GM20431 (cell line): ENCODE results near the gene HES4.
"Not testable (repeated sequence)": the region's sequence is repeated elsewhere in the genome, so short reads cannot be mapped to it uniquely, and the experiment has no call there.

Experiments used
- in situ Hi-C: fragments of 300-500 bp; cut with MseI, MboI; formaldehyde crosslinking; loops from one replicate; pipeline ENCODE4 v1.15.0; 2020; ENCODE audit warnings: low sequenced_read_pairs; ENCODE audit not compliant: unreplicated experiment

Gene HES4

DNA sequence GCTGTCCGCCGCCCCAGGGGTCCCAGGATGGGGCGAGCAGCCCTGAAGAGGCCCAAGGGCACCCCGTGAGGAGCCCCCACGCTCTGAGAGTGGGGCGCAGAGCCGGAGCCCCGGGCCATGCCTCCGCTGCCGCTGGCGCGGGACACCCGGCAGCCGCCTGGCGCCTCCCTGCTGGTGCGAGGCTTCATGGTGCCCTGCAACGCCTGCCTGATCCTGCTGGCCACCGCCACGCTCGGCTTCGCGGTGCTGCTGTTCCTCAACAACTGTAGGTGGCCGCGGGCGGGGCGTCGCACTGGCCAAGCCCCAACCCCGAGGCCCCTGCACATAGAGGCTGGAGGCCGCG, 34.5 kb upstream of the HES4 start:
- in situ Hi-C loops: no loop called here

DNA sequence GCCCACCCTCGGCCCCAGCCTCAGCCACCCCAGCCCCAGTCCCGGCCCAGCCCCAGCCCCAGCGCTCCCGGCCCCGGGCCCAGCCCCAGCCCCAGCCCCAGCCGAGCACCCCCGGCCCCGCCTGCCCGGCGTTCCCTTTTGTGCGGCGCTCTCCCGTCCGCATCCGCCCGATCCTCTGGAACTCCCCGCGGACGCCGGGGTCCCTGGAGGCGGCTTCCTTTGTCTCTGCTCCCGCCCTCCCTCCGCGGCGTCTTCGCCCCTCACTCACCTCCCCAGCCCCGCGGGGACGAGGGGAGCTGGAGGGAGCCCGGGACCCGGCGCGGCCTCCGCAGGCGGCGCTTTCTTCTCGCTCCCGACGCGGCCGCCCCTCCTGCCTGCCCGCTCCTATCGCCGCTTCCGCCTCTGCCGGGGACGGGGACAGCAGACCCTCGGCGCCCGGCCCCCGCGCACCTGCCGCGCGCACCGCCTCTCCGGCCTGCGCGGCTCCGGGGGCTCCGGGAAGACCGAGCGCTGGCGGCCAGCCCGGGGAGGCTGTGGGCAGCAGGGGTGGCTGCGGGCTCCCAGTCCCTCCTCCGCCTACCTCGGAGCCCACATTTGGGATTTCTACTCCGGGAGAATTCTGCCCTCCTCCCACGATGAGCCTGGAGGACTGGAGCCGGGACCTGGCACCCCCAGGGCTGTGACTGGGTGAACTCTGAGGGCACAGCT, 34.0 kb upstream of the HES4 start:
- in situ Hi-C loops: no loop called here

DNA sequence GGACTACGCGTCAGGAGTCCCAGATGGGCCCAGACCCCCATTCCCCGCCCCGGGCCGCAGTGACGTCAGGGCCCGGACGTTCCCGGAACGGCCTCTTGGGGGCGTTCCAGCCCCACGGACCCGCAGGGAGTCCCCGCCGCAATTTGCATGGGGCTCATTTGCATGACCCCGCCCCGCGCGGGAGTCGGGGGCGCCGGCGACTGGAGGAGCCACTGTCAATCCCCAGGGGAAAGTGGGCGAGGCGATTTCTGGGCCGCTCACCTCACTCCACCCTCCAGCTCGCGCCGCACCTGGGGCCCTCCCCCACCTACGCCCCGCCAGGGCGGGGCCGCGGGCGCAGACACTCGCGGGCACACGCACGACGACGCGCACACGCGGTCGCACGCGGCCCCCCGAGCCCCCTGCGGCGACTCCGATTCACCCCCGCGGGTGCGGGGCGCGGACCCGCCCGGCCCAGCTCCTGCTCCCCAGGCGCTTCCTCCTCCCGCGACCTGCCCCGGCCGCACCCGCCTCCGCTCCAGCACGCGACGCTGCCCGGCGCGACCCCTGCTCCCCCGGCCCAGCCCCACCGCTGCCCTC, 33.2 kb upstream of the HES4 start:
- in situ Hi-C loops: no loop called here

DNA sequence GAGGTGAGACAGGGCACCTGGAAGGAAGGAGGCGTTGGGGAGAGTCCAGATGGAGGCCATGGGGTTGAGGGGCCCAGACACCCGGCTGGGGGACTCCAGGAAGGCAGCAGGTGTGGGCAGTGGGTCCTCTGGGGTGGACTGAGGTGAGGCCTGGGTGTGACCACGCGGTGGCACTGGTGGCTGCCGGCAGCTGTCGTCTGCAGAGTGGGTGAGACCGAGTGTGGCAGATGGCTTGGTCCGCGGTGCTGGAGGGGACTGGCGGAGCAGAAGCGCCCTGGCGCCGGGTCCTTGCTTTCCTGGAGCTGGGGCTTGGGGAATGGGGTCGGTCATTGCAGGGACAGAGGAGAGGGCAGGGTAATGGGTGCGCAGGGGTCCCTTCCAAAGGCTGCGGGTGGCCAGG, 32.5 kb upstream of the HES4 start:
- in situ Hi-C loops: no loop called here

DNA sequence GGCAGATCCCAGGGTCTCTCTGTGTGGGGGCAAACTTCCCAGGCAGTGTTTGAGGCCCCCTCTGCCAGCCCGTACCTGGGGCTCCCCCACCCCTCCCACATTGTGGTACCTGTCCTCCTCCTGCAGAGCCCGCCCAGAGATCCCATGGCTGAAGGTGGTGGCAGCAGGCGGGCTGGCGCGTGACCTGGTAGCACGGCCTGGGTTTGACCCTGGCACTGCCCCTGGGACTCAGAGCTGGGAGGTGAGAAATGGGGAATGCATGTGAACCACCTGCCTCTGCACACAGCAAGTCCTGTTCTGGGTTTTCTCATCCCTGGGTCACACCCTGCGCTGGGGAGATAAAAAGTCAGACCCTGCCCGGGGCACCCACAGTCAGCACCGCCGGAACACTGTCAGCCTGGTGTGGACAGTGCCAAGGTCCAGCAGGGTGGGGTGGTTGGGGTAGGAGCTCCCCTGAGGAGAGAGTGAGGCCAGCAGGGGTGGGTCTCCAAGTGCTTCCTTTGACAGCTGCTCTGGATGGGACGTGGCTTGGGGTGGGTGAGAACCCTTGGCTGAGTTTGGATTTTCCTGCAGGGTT, 31.9 kb upstream of the HES4 start:
- in situ Hi-C loops: no loop called here

DNA sequence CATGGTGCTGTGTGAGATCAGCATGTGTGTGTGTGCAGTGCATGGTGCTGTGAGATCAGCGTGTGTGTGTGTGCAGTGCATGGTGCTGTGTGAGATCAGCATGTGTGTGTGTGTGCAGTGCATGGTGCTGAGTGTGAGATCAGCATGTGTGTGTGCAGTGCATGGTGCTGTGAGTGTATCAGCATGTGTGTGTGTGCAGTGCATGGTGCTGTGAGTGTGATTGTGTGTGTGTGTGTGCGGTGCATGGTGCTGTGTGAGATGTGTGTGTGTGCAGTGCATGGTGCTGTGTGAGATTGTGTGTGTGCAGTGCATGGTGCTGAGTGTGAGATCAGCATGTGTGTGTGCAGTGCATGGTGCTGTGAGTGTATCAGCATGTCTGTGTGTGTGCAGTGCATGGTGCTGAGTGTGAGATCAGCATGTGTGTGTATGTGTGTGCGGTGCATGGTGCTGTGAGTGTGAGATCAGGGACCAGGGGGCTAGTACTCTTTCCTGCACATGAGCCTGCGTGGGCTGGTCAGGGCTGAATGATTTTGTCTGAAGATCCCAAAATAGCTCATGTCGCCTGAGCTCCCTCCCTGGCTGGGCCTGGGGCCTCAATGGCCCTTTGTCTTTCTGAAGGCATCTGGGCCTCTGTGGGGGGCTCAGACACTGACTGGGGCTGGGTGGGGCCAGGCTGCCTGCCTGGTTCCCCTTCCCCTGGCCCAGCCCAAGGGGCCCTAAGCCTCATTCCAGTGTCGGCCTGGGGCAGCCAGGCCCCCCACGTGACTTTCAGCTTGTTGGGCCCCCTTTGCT, 31.2 kb upstream of the HES4 start:
- in situ Hi-C loops: not testable (repeated sequence)

DNA sequence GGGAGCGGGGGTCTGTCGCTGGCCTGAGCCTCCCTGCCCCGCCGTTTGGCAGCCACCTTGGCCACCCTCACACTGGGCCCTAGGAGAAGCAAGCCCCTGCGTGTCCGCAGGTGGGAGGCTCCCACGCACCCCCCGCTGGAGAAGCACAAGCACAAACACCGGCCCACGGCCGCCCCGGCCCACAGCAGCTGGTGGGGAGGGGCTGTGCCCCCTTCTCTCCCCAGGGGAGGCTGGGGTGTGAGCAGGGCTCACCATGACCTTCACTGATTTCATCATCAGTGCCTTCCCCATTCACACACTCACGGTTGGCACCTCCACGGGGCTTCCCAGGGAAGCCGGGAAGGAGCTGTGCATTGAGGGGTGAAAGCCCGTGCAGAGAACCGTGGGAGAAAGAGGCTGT, 27.9 kb upstream of the HES4 start:
- in situ Hi-C loops: no loop called here

DNA sequence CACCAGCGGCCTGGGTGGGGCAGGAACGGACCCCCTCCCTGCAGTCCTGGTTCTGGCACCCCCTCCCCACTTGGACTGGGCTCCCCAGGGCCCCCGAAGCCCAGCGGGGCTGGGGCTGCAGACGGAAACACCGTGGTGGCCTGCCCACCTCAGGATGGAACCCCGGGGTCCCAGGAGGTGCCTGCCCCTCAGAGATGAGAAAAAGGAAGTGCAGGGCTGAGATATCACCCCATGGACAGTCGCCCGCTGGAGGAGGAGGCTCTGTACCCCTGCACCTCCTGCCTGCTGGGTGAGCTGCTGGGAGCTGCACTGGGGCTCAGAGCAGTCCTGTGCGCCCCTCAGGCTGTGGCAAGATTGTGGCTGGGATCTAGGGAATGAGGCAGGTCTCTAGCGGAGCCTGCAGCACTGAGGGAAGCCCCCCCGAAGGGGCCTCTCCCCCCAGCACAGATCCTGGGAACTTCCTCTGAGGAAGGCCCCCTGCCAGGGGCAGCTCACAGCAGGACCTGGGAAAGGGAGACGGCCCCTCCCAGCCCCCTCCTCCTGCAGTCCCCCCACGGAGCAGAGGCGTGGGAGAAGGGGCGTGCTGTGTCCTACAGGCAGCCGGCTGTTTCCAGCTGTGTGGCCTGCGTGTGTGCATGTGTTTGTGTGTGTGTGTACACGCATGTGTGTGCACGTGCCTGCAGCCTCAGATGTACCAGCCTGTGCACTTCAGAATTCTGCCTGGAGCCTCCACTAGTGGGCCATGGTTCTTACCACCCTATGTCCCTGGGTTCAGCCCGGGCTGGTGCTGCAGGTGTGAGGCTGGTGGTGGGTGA, 26.9 kb upstream of the HES4 start:
- in situ Hi-C loops: no loop called here

DNA sequence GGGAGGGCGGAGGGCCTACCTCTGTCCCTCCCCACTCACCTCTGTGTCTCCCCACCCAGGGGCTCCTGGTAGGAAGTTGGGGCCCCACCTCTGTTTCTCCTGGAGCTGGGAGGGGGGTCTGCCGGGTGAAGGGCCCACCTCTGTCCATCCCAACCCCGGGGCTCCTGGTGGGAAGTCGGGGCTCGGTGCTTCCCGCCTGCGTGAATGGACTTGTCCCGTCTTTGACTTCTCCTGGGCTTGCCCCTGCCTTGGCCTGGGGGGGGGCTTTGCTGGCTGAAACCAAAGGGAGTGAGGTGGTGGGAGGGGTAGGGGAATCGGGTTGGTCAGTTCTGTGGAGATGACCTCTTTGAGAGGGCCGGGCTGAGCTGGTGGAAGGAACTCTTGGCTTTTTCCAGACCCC, 25.8 kb upstream of the HES4 start:
- in situ Hi-C loops: no loop called here

DNA sequence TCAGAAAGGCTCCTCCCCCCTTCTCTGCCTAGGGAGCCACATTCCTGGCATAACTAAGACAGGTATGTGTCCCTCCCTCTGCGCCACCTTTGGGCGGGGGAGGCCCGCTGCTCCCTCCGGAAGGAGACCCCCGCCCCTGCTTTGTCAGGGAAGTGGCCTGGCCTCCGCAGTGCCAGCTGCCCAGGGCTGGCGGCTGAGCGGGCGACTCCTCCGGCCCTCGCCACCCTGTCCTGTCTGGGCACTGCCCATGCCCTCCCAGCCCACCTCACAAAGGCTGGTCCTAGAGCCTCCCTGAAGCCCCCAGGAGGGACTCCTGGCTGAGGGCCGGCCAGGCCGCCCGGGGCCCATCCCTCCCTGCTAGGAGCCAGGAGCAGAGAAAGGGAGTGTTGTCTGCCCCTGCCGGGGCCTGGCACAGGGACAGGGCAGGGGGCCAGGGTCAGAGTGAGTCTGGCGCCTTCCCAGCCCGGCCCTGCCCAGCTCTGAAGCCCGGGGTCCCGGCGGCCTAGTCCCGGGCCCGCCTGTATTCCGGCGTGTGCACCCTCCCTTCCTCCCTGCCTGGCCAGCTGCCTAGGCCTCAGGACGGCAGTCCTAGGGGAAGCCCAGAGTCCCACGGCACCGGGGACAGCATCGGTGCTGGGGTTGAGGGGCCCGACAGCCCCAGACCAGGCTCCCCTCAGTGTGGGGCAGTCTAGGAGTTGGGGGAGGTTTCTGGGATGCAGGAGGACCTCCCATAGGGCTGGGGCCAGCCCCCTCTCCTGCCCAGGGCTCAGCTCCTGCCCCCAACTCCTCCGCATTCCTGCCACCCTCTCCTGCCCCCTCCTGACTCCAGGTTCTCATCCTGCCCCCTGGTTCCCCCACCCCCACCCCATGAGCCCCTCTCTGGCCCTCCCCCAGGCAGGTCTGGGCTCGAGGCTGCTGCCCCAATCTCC, 25.1 kb upstream of the HES4 start:
- in situ Hi-C loops: no loop called here

DNA sequence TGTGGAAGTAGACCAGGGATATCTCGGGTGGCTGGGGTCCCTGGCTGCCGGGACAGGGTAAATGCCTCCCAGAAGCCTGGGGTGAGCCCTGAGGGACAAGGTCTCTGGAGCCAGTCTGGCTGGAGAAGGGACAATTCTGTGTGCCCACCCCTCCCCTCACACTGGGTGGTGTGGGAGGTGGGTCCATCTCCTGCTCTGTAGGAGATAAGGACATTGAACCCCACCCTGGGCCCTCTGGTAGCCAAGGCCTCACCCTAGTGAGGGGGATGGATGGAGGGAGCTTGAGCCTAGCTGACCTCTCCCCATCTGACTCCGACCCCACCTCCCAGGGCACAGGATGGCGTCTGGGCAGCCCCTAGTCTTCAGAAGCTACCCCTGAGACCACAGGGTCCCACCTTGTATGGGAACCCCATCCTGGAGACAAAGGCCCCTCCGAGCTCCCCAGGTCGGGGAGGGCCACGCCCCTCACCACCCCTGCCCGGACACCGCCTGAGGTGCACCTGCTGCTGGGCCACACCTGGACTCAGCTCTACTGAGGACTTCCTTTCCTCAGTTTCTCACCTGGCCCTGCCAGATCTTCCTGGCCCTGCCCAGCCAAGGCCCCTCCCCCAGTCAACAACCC, 24.4 kb upstream of the HES4 start:
- in situ Hi-C loops: no loop called here

DNA sequence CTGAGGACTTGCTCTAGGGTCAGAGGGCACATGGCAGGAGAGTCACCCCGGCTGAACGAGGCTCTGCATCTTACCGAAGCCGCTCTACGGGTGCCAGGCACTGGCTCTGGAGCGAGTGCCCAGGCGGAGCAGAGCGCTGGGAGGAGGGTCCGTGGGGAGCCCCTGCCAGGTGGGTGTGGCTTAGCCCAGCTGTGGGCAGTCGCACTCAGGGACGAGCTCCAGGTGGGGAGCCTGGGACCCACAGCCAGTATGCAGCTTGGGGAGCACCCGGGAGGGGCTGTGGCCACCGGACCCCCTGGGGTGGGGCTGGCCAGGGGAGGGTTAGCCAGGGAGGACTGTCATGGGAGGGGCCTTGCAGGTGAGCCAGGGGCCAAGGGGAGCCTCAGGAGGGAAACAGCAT, 23.8 kb upstream of the HES4 start:
- in situ Hi-C loops: no loop called here

DNA sequence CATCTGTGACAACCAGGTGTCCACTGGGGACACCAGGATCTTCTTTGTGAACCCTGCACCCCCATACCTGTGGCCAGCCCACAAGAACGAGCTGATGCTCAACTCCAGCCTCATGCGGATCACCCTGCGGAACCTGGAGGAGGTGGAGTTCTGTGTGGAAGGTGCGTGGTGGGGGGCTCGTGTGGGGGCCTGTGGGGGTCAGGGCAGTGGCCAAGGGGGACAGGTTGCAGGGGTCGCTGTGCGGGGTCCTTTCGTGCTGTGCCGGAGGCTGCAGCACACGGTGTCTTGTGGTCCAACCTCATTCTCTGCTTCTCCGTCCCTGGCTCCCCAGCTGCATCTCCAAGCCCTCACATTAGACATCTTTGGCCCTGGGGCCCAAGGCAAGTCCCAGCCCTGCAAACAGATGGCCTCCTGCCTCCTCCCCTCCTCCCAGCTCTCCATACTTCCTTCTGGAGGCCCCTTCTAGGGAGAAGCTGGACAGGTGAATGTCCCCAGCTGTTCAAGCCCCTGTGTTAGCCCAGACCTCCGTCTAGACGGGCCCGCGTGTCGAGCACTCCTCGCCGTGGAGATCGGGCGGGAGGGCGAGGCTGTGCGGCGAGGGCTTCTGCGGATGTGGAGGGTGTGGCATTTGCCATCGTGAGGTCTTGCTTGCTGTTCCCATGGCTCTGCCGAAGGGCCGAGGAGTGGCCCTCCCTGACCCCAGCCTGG, 22.6 kb upstream of the HES4 start:
- in situ Hi-C loops: no loop called here

DNA sequence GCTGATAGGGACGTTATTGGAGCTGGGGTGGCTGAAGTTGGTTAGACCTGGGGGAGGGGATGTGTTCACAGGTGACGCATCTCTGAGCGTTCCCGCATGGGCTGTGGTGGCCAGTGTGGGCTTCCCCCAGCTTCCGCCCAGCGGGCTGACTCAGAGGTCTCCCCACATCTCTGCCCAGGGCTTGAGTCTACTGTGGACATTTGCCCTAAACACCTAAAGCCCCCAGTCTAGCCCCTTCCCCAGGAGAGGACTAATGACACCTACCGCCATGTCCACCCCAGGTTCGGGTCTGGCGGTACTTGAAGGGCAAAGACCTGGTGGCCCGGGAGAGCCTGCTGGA, 22.0 kb upstream of the HES4 start:
- in situ Hi-C loops: no loop called here

DNA sequence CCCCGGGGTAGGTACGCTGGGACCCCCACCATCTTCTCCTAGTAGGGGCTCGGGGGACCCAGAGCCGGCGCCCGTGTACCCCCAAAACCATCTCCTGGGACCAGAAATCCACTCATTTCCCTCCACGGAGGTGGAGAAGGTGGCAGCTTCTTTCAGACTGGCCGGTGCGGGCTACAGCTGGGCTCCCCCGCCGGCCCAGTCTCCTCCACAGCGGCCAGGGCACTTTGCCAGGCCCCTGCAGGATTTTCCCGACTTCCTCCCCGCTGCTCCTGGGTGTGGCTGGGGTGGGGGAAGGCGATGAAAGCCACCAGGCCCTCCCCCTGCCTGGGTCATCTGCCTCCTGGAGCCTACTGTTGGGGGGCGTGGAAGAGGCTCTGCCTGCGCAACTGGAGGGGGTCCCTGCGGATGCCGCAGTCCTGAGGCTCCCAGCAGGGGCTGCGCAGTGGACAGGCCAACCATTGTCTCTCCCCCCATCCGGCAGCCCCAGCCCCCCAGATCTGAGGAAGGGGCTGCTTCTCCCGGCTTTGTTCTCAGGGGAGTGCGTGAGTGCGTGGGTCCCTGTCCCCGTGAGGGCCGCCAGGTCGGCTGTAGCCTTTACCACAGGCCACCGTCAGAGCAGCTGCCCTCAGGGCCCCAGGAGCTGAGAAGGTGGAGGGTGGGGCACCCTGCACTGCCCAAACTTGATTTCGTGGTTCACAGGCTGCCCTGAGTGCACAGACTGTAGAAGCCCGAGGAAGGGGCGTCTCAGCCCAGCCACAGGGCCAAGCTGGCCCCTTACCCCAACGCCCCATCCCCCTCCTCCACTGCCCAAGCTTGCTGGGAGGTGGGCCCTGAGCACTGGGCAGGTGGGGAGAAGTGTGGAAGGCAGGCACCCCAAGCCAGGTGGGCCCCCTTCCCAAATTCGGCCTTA, 21.4 kb upstream of the HES4 start:
- in situ Hi-C loops: no loop called here

DNA sequence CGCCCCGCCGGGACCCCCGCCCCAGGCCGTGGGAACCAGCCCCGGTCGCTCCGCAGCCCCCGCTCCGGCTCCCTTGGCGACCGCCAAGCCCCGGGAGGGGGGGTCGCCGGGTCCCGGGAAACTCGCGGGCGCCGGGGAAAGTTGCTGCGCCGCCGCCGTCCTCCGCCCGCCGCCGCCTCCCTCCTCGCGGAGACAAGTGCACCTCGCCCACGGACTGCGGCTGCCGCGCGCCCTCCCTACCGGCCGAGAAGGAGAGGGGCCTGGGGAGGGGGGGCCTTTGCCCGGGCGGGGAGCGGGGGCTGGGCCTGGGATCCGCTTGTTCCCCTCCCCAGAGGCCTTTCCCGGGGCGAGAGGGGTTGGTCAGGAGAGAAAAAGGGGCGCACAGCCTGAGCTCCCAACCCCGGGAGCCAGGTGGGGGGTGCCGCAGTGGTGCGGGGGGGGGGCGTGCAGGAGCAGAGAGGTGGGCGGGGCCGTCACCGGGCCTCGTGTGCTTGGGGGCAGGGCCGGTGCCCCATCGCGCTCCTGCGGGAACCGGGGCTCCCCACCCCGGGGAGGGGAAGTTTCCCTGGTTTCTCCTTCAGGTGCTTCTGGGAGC, 20.6 kb upstream of the HES4 start:
- in situ Hi-C loops: no loop called here

DNA sequence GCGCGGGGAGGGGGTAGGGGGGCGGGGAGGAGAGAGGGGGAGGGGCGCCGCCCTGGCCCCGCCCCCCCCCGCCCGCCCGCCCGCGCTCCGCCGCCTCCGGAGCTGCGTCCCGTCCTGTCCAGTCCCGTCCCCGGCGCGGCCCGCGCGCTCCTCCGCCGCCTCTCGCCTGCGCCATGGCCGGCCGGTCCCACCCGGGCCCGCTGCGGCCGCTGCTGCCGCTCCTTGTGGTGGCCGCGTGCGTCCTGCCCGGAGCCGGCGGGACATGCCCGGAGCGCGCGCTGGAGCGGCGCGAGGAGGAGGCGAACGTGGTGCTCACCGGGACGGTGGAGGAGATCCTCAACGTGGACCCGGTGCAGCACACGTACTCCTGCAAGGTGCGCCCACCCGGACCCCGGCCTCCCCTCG, 20.1 kb upstream of the HES4 start, which contains the start of gene AGRN:
Gene AGRN, plus strand, starts transcription at position 121 of the 405 bp plus-strand sequence. Its CDS starts 53 bp downstream, at position 174.
- in situ Hi-C loops: no loop called here
